ENCODE data around the gene RNF34. TPM values are rescaled to one million over a fixed set of nuclear protein-coding genes. Genes with fewer than 3 reads are reported as not detected.
A peak's percentile ranks its signal among the peaks of the same experiment; 100 is the strongest.

RNF34 gene
- total and polyA plus RNA-seq, 4 experiments from 2014 or later: 61.3 to 95.3 (median 86.7) TPM

GRCh38 chr12:121423682-121424623 lies 24.0 kb downstream of the RNF34 start:
- Mint-ChIP-seq H3K27me3 (no peaks in the 10 kb centered on the region), H3K27ac (peak overlapping the region in 3 of 7 donors; percentile 35 to 46 (median 42)), H3K36me3 (peaks cover 40 to 86% of the 10 kb centered on the region in 2 donors), H3K4me3 (no peak overlapping the region), H3K4me1 (peaks cover 0 to 9% (median 4%) of the 10 kb centered on the region in 4 donors), H3K9me3 (no peaks in the 10 kb centered on the region)
- CTCF ChIA-PET (ENCODE audit: partially characterized antibody): interaction anchor here (1.1 to 3.3 kb wide), 3 partner anchors 9 to 19 kb away, joined by 3 to 24 read pairs (median 4); no protein-coding TSS in a partner anchor
- POLR2A ChIA-PET (ENCODE audit: partially characterized antibody): interaction anchor here (0.6 to 1.0 kb wide), 3 partner anchors 12 to 89 kb away, joined by 3 to 5 read pairs (median 3); partner anchors contain the start of gene RNF34
- intact Hi-C loops (cut with micrococcal nuclease): no loop called here
- Histone ChIP-seq H3K27me3 (ENCODE audit: insufficient read depth, low read length) (no peaks in the 10 kb centered on the region), H3K4me1 (ENCODE audit: insufficient read depth, low read length) (no peaks in the 10 kb centered on the region), H3K4me3 (ENCODE audit: low read length in 2 of 2) (no peak overlapping the region), H3K9me3 (ENCODE audit: control insufficient read depth in 1 of 2, low read length in 2 of 2) (no peaks in the 10 kb centered on the region), H3K27ac (ENCODE audit: low read depth, low read length) (no peak overlapping the region), H3K36me3 (ENCODE audit: insufficient read depth, low read length) (peaks cover 69% of the 10 kb centered on the region)
- no peak for DNase-seq

GRCh38 chr12:121424624-121424975 lies 24.7 kb downstream of the RNF34 start:
- no peak overlapping the region for H3K27ac ChIP-seq (ENCODE audit: low read depth, low read length)
- ChIA-PET POLR2A (ENCODE audit: partially characterized antibody) (interaction anchor here (1.7 kb wide), 1 partner anchor 25 kb away, joined by 8 read pairs; the partner anchor contains the start of gene RNF34), CTCF (ENCODE audit: partially characterized antibody) (interaction anchor here (3.3 kb wide), 1 partner anchor 18 kb away, joined by 24 read pairs; no protein-coding TSS in a partner anchor)
- DNase-seq: no peak
- H3K36me3 ChIP-seq (ENCODE audit: insufficient read depth, low read length): peaks cover 69% of the 10 kb centered on the region
- H3K9me3 ChIP-seq (ENCODE audit: control insufficient read depth in 1 of 2, low read length in 2 of 2): no peaks in the 10 kb centered on the region
- Mint-ChIP-seq H3K4me1 (peaks cover 0 to 9% (median 4%) of the 10 kb centered on the region in 4 donors), H3K27ac (peak overlapping the region in 1 of 7 donors; percentile 42), H3K36me3 (peaks cover 47 to 86% of the 10 kb centered on the region in 2 donors), H3K9me3 (no peaks in the 10 kb centered on the region), H3K4me3 (no peak overlapping the region), H3K27me3 (no peaks in the 10 kb centered on the region)
- H3K27me3 ChIP-seq (ENCODE audit: insufficient read depth, low read length): no peaks in the 10 kb centered on the region
- intact Hi-C loops (cut with micrococcal nuclease): no loop called here
- H3K4me1 ChIP-seq (ENCODE audit: insufficient read depth, low read length): no peaks in the 10 kb centered on the region
- H3K4me3 ChIP-seq (ENCODE audit: low read length in 2 of 2): no peak overlapping the region

GRCh38 chr12:121427556-121428050 lies 27.7 kb downstream of the RNF34 start:
- Histone ChIP-seq H3K36me3 (ENCODE audit: insufficient read depth, low read length) (peaks cover 70% of the 10 kb centered on the region), H3K9me3 (ENCODE audit: control insufficient read depth in 1 of 2, low read length in 2 of 2) (no peaks in the 10 kb centered on the region), H3K27ac (ENCODE audit: low read depth, low read length) (no peak overlapping the region), H3K4me3 (ENCODE audit: low read length in 2 of 2) (no peak overlapping the region), H3K27me3 (ENCODE audit: insufficient read depth, low read length) (no peaks in the 10 kb centered on the region), H3K4me1 (ENCODE audit: insufficient read depth, low read length) (no peaks in the 10 kb centered on the region)
- Mint-ChIP-seq H3K9me3 (no peaks in the 10 kb centered on the region), H3K27me3 (no peaks in the 10 kb centered on the region), H3K27ac (peak overlapping the region in 4 of 7 donors; percentile 6 to 67 (median 44)), H3K36me3 (peaks cover 51 to 84% of the 10 kb centered on the region in 2 donors), H3K4me1 (peaks cover 0 to 4% (median 1%) of the 10 kb centered on the region in 4 donors), H3K4me3 (no peak overlapping the region)
- ChIA-PET CTCF (ENCODE audit: partially characterized antibody) (interaction anchor here (1.8 kb wide), 1 partner anchor 15 kb away, joined by 8 read pairs; no protein-coding TSS in a partner anchor), POLR2A (ENCODE audit: partially characterized antibody) (no interaction called here)
- intact Hi-C loops (cut with micrococcal nuclease): no loop called here
- no peak for DNase-seq

GRCh38 chr12:121428883-121429282 lies 29.0 kb downstream of the RNF34 start:
- Mint-ChIP-seq H3K9me3 (no peaks in the 10 kb centered on the region), H3K27me3 (no peaks in the 10 kb centered on the region), H3K4me3 (no peak overlapping the region), H3K27ac (no peak overlapping the region), H3K36me3 (peaks cover 47 to 83% of the 10 kb centered on the region in 2 donors), H3K4me1 (peaks cover 0 to 1% (median 1%) of the 10 kb centered on the region in 4 donors)
- Histone ChIP-seq H3K27ac (ENCODE audit: low read depth, low read length) (no peak overlapping the region), H3K27me3 (ENCODE audit: insufficient read depth, low read length) (no peaks in the 10 kb centered on the region), H3K36me3 (ENCODE audit: insufficient read depth, low read length) (peaks cover 67% of the 10 kb centered on the region), H3K9me3 (ENCODE audit: control insufficient read depth in 1 of 2, low read length in 2 of 2) (no peaks in the 10 kb centered on the region), H3K4me3 (ENCODE audit: low read length in 2 of 2) (no peak overlapping the region), H3K4me1 (ENCODE audit: insufficient read depth, low read length) (no peaks in the 10 kb centered on the region)
- DNase-seq: no peak
- POLR2A ChIA-PET (ENCODE audit: partially characterized antibody): interaction anchor here (0.5 kb wide), 1 partner anchor 89 kb away, joined by 3 read pairs; no protein-coding TSS in a partner anchor
- CTCF ChIA-PET (ENCODE audit: partially characterized antibody): interaction anchor here (2.0 kb wide), 1 partner anchor 94 kb away, joined by 5 read pairs; no protein-coding TSS in a partner anchor
- intact Hi-C loops (cut with micrococcal nuclease): no loop called here

GRCh38 chr12:121430833-121431415 lies 31.0 kb downstream of the RNF34 start:
- Mint-ChIP-seq H3K9me3 (no peaks in the 10 kb centered on the region), H3K4me3 (no peak overlapping the region), H3K27ac (peak overlapping the region in 4 of 7 donors; percentile 7 to 73 (median 38)), H3K27me3 (no peaks in the 10 kb centered on the region), H3K4me1 (peaks cover 0 to 1% (median 0%) of the 10 kb centered on the region in 4 donors), H3K36me3 (peaks cover 51 to 83% of the 10 kb centered on the region in 2 donors)
- H3K4me1 ChIP-seq (ENCODE audit: insufficient read depth, low read length): no peaks in the 10 kb centered on the region
- ChIA-PET POLR2A (ENCODE audit: partially characterized antibody) (no interaction called here), CTCF (ENCODE audit: partially characterized antibody) (interaction anchor here (2.0 to 4.2 kb wide), 2 partner anchors 12 to 96 kb away, joined by 5 to 24 read pairs; no protein-coding TSS in a partner anchor)
- intact Hi-C loops (cut with micrococcal nuclease): no loop called here
- H3K27ac ChIP-seq (ENCODE audit: low read depth, low read length): no peak overlapping the region
- no peak overlapping the region for H3K4me3 ChIP-seq (ENCODE audit: low read length in 2 of 2)
- no peak for DNase-seq
- peaks cover 57% of the 10 kb centered on the region for H3K36me3 ChIP-seq (ENCODE audit: insufficient read depth, low read length)
- no peaks in the 10 kb centered on the region for H3K27me3 ChIP-seq (ENCODE audit: insufficient read depth, low read length)
- H3K9me3 ChIP-seq (ENCODE audit: control insufficient read depth in 1 of 2, low read length in 2 of 2): no peaks in the 10 kb centered on the region

GRCh38 chr12:121432740-121433480 lies 33.0 kb downstream of the RNF34 start:
- ChIA-PET POLR2A (ENCODE audit: partially characterized antibody) (interaction anchor here (1.0 to 1.1 kb wide), 2 partner anchors 33 to 81 kb away, joined by 3 to 5 read pairs; partner anchors contain the start of genes ANAPC5 and RNF34), CTCF (ENCODE audit: partially characterized antibody) (interaction anchor here (0.6 to 4.2 kb wide), 3 partner anchors 10 to 382 kb away, joined by 4 to 24 read pairs (median 4); no protein-coding TSS in a partner anchor)
- Histone ChIP-seq H3K36me3 (ENCODE audit: insufficient read depth, low read length) (peaks cover 45% of the 10 kb centered on the region), H3K9me3 (ENCODE audit: control insufficient read depth in 1 of 2, low read length in 2 of 2) (no peaks in the 10 kb centered on the region), H3K27me3 (ENCODE audit: insufficient read depth, low read length) (no peaks in the 10 kb centered on the region), H3K4me3 (ENCODE audit: low read length in 2 of 2) (no peak overlapping the region), H3K4me1 (ENCODE audit: insufficient read depth, low read length) (no peaks in the 10 kb centered on the region), H3K27ac (ENCODE audit: low read depth, low read length) (no peak overlapping the region)
- peaks cover 0 to 4% (median 0%) of the 10 kb centered on the region in 8 donors for H3K9me3 Mint-ChIP-seq
- intact Hi-C loops (cut with micrococcal nuclease): no loop called here
- H3K27me3 Mint-ChIP-seq: no peaks in the 10 kb centered on the region
- H3K4me1 Mint-ChIP-seq: peaks cover 0 to 6% (median 1%) of the 10 kb centered on the region in 4 donors
- peak overlapping the region in 1 of 8 donors; percentile 63 for H3K4me3 Mint-ChIP-seq
- peak in 1 of 5 donors; percentile 22 for DNase-seq
- peaks cover 66 to 84% of the 10 kb centered on the region in 2 donors for H3K36me3 Mint-ChIP-seq
- peak overlapping the region; percentile 3 to 81 (median 64) for H3K27ac Mint-ChIP-seq
